Measurements from ENCODE around the gene LCN6.

The LCN6 gene

DNA sequence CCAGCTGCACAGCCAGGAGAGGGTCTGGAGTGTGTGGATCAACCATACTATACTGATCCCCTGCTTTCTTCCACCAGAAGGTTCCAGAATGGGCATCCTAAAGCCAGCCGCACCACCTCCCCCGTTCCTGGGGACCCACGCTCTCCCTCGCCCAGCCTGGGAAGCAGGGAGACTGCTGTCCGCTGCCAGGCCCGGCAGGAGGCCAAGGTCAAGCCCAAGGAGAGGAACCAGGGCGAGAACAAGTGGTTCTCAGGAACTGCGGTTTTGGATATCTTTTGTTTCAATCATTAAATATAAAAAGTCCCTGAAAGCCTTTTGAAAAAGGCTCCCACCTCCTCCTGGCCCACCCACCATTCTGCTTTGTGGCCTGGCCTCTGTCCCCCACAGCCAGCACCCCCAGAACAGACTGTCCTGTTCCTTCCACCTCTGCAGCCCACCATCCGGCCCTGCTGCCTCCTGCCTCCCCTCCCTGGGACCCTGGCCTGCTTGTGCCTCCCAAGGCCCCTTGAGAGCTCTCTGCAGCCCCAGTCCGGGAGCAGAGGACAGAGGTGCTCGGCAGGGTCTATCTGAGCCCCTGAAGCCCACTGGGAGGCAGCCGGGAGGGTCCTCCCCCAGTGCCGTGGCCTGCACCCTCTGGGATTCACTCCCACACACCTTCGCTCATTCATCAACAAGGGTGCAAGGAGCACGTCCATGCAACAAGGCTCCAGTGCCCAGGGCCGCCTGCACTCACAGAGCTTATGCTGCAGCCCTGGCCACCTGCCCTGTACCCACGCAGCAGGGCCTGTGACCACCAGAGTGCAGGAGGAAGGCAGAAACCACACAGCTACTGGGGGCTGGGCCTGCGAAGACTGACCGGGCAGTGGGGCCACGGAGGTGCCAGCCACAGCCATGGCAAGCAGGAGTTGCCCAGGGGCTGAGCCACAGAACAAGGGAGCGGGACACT, 614 bp upstream of the LCN6 start:
- no peak overlapping the region for H3K4me3 ChIP-seq (ENCODE audit: low read depth, low read length)
- TF ChIP-seq, protein P1, sequence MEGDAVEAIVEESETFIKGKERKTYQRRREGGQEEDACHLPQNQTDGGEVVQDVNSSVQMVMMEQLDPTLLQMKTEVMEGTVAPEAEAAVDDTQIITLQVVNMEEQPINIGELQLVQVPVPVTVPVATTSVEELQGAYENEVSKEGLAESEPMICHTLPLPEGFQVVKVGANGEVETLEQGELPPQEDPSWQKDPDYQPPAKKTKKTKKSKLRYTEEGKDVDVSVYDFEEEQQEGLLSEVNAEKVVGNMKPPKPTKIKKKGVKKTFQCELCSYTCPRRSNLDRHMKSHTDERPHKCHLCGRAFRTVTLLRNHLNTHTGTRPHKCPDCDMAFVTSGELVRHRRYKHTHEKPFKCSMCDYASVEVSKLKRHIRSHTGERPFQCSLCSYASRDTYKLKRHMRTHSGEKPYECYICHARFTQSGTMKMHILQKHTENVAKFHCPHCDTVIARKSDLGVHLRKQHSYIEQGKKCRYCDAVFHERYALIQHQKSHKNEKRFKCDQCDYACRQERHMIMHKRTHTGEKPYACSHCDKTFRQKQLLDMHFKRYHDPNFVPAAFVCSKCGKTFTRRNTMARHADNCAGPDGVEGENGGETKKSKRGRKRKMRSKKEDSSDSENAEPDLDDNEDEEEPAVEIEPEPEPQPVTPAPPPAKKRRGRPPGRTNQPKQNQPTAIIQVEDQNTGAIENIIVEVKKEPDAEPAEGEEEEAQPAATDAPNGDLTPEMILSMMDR (IDR thresholded peaks at IDR 0.05; ENCODE audit: borderline replicate concordance, insufficient read depth, low read depth, low read length) = no peak

DNA sequence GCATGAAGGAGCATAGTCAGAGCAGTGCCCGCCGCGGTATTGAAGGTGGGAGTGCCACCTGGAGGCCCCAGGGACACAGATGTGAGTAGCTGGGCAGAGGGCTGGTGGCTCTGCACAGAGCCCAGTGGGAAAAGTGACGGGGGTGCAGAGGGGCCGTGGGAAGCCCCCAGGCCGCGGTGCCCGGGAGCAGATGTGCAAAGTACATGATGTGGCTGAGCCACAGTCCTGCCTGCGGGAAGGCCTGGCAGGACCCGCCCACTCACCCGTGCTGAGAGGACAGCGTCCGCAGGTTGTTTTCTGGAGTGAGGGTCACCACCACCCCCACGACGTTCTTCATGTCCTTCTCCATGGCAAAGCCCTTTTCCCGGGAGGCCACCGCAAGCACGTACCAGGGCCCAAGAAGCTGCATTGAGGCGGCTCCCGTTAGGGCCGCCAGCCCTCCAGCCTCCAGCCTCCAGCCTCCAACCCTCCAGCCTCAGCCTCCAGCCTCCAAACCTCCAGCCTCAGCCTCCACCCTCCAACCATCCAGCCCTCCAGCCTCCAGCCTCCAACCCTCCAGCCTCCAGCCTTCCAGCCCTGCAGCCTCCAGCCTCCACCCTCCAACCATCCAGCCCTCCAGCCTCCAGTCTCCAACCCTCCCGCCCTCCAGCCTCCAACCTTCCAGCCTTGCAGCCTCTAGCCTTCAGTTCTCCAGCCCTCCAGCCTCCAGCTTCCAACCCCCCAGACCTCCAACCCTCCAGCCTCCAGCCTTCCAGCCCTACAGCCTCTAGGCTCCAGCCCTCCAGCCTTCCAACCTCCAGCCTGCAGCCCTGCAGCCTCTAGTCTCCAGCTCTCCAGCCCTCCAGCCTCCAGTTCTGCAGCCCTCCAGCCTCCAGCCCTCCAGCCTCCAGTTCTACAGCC, 914 bp downstream of the LCN6 start:
- no peak overlapping the region for H3K4me3 ChIP-seq (ENCODE audit: low read depth, low read length)
- TF ChIP-seq, protein P1 (IDR thresholded peaks at IDR 0.05; ENCODE audit: borderline replicate concordance, insufficient read depth, low read depth, low read length) = no peak

DNA sequence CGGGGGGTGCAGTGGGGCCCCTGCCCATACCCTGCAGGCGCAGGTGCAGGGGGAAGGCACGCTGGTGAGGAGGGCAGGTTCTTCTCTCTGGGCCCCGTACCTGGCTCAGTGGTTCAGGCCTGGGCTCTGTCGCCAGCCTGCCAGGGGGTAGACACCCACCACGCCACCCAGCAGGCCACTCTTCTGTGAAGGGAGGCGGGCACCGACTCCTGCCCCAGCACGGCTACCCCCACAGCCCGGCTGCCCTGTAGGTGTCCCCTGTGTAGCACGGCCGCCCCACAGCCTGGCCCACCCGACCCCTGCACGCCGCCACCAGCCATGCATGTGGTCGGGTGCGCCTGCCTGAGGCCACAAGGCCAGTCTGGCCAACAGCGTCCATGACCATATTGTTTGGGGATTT, 1.7 kb downstream of the LCN6 start:
- TF ChIP-seq, protein P1 (IDR thresholded peaks at IDR 0.05; ENCODE audit: borderline replicate concordance, insufficient read depth, low read depth, low read length) = no peak
- H3K4me3 ChIP-seq (ENCODE audit: low read depth, low read length) = no peak overlapping the region

DNA sequence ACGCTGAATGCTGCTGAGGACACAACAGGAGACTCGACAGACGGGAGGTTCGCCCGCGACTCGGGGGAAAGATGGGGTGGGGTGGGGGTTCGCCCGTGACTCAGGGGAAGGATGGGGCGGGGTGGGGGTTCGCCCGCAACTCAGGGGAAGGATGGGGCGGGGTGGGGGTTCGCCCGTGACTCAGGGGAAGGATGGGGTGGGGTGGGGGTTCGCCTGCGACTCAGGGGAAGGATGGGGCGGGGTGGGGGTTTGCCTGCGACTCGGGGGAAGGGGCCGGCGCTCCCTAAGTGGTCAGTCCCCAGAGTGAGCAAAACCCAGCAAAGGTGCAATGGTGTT, 2.2 kb downstream of the LCN6 start:
- no peak overlapping the region for H3K4me3 ChIP-seq (ENCODE audit: low read depth, low read length)
- TF ChIP-seq, protein P1 (IDR thresholded peaks at IDR 0.05; ENCODE audit: borderline replicate concordance, insufficient read depth, low read depth, low read length) = no peak

DNA sequence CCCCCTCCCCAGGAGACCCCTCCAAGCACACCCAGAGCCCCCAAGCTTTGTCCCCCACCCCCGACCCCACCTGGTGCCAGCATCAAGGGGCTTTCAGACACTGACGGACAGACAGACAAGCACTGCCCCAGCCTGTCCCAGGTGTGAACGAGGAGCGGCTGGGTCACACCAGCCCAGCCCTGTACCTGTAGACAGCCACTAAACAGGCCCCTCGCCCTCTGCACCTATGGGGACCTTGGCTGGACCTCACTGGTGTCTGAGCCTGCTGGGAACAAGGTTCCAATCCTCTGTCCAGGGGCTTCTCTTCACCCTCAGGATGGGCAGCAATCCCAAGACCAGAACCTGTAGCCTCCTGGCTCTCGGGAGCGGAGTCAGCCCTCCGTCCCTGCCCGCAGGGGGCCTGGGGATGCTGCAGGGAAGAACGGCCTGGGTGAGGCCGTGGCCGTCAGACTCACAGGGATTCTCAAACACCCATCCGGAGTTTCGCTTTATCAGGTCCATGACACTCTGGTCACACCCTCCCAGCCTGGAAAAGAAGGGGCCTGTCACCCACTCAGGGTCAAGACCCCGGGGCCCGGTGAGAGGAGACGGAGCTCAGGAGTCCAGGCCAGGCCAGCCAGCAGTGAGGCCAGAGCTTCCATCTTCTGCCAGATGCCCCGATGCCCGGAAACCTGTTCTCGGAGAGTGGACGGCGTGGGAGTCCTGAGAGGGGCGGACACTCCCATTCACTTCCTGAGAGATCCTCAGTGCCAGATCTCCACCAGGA, 2.8 kb downstream of the LCN6 start:
- TF ChIP-seq, protein P1 (IDR thresholded peaks at IDR 0.05; ENCODE audit: borderline replicate concordance, insufficient read depth, low read depth, low read length) = no peak
- no peak overlapping the region for H3K4me3 ChIP-seq (ENCODE audit: low read depth, low read length)

DNA sequence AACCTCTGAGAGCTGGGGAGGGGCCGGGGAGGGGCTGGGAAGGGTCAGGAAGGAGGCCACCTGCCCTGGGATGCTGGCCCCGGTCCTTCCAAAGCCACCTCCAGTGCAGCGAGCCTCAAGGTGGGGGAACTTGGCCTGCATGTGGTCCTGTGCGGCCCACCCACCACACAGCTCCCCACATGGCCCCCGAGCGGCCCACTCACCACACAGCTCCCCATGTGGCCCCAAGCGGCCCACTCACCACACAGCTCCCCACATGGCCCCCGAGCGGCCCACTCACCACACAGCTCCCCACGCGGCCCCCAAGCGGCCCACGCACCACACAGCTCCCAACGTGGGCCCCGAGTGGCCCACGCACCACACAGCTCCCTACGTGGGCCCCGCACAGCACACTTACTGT, 3.6 kb downstream of the LCN6 start:
- TF ChIP-seq, protein P1 (IDR thresholded peaks at IDR 0.05; ENCODE audit: borderline replicate concordance, insufficient read depth, low read depth, low read length) = no peak
- no peak overlapping the region for H3K4me3 ChIP-seq (ENCODE audit: low read depth, low read length)

Measured in GM12875 (cell line).